Measurements from ENCODE around the gene APBA2. TPM values are rescaled to one million over a fixed set of nuclear protein-coding genes. Genes with fewer than 3 reads are reported as not detected.

Gene APBA2
- total RNA-seq, 4 donors from 2014 or later = 1.6 to 8.2 (median 2.5) TPM

- DNase-seq = no peak
- Histone ChIP-seq H3K4me1 (no peaks in the 10 kb centered on the region), H3K9me3 (no peaks in the 10 kb centered on the region), H3K27ac (no peak overlapping the region), H3K4me3 (no peak overlapping the region), H3K36me3 (no peaks in the 10 kb centered on the region), H3K27me3 (no peaks in the 10 kb centered on the region)
- in situ Hi-C loops (cut with MboI; ENCODE audit: low pct_ligation_motif_present in 1 of 4, low pct_unique_long_range_greater_than_20kb in 1 of 4, low sequenced_read_pairs in 3 of 4) (no loop called here), intact Hi-C loops (cut with DNase I; ENCODE audit: low total_unique reads) (no loop called here)
- WGBS, 2 donors (ENCODE audit: low coverage in 1 of 2) = 70 to 93% methylated on average over 2 to 3 of the region's 3 CpGs
- TF ChIP-seq POLR2AphosphoS5 (IDR thresholded peaks at IDR 0.05) = no peak
- no peak for TF ChIP-seq CTCF (IDR thresholded peaks at IDR 0.05)
- no peak for TF ChIP-seq POLR2A (IDR thresholded peaks at IDR 0.05)
- no peak for TF ChIP-seq EP300 (IDR thresholded peaks at IDR 0.05; ENCODE audit: low read depth)
Measured at GRCh38 chr15:29031502-29032228, 145.9 kb downstream of the APBA2 start.

DNA sequence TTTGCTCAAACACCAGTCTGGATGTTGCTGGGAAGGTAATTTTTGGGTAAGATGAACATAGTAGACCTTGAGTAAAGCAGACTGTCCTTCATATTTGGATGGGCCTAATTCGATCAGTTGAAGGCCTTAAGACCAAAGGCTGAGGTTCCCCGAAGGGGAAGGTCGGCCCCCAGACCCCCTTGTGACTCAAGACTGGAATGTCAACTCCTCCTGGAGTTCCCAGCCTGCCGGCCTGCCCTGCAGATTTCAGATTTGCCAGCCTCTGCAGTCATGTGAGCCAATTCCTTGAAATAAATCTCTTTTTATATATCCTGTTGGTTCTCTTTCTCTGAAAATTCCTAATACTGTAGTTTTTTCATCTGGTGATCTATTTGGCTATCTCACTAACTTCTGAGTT lies 146.5 kb downstream of the APBA2 start:
- Histone ChIP-seq H3K27ac (no peak overlapping the region), H3K9me3 (no peaks in the 10 kb centered on the region), H3K36me3 (no peaks in the 10 kb centered on the region), H3K4me3 (no peak overlapping the region), H3K27me3 (no peaks in the 10 kb centered on the region), H3K4me1 (no peaks in the 10 kb centered on the region)
- DNase-seq = no peak
- TF ChIP-seq EP300 (IDR thresholded peaks at IDR 0.05; ENCODE audit: low read depth) (no peak), POLR2AphosphoS5 (IDR thresholded peaks at IDR 0.05) (no peak), CTCF (IDR thresholded peaks at IDR 0.05) (no peak), POLR2A (IDR thresholded peaks at IDR 0.05) (no peak)
- in situ Hi-C loops (cut with MboI; ENCODE audit: low pct_ligation_motif_present in 1 of 4, low pct_unique_long_range_greater_than_20kb in 1 of 4, low sequenced_read_pairs in 3 of 4) = no loop called here
- 76% methylated on average over 4 of the region's 4 CpGs; no CpG with 5 or more reads in 1 of the 2 donors for WGBS, 2 donors (ENCODE audit: low coverage in 1 of 2)
- intact Hi-C loops (cut with DNase I; ENCODE audit: low total_unique reads) = no loop called here

- Histone ChIP-seq H3K4me1 (no peaks in the 10 kb centered on the region), H3K27ac (no peak overlapping the region), H3K36me3 (no peaks in the 10 kb centered on the region), H3K9me3 (no peaks in the 10 kb centered on the region), H3K4me3 (no peak overlapping the region), H3K27me3 (no peaks in the 10 kb centered on the region)
- no peak for DNase-seq
- TF ChIP-seq CTCF (IDR thresholded peaks at IDR 0.05) (no peak), POLR2A (IDR thresholded peaks at IDR 0.05) (no peak), EP300 (IDR thresholded peaks at IDR 0.05; ENCODE audit: low read depth) (no peak), POLR2AphosphoS5 (IDR thresholded peaks at IDR 0.05) (no peak)
- 81% methylated on average over 5 of the region's 5 CpGs; no CpG with 5 or more reads in 1 of the 2 donors for WGBS, 2 donors (ENCODE audit: low coverage in 1 of 2)
- in situ Hi-C loops (cut with MboI; ENCODE audit: low pct_ligation_motif_present in 1 of 4, low pct_unique_long_range_greater_than_20kb in 1 of 4, low sequenced_read_pairs in 3 of 4) = no loop called here
- intact Hi-C loops (cut with DNase I; ENCODE audit: low total_unique reads) = no loop called here
Measured at GRCh38 chr15:29032751-29033150, 147.0 kb downstream of the APBA2 start.

- Histone ChIP-seq H3K36me3 (no peaks in the 10 kb centered on the region), H3K27me3 (no peaks in the 10 kb centered on the region), H3K4me3 (no peak overlapping the region), H3K9me3 (no peaks in the 10 kb centered on the region), H3K27ac (no peak overlapping the region), H3K4me1 (no peaks in the 10 kb centered on the region)
- no peak for DNase-seq
- WGBS, 2 donors (ENCODE audit: low coverage in 1 of 2) = 78% methylated on average over 3 of the region's 3 CpGs; no CpG with 5 or more reads in 1 of the 2 donors
- TF ChIP-seq POLR2A (IDR thresholded peaks at IDR 0.05) = no peak
- TF ChIP-seq POLR2AphosphoS5 (IDR thresholded peaks at IDR 0.05) = no peak
- no peak for TF ChIP-seq EP300 (IDR thresholded peaks at IDR 0.05; ENCODE audit: low read depth)
- no peak for TF ChIP-seq CTCF (IDR thresholded peaks at IDR 0.05)
- intact Hi-C loops (cut with DNase I; ENCODE audit: low total_unique reads) (no loop called here), in situ Hi-C loops (cut with MboI; ENCODE audit: low pct_ligation_motif_present in 1 of 4, low pct_unique_long_range_greater_than_20kb in 1 of 4, low sequenced_read_pairs in 3 of 4) (no loop called here)
Measured at GRCh38 chr15:29034151-29034550, 148.4 kb downstream of the APBA2 start.

Data from transverse colon (tissue), 4 donors.